GM21825 (cell line): ENCODE data around the gene E2F1.
"Not testable (repeated sequence)": the region's sequence is repeated elsewhere in the genome, so short reads cannot be mapped to it uniquely, and the experiment has no call there.

Experiments
- ATAC-seq: cut with Tn5 transposase; IDR thresholded peaks from one replicate; pipeline ENCODE4 v1.9.1; 2021; ENCODE audit warnings: mild to moderate bottlenecking, moderate library complexity; ENCODE audit not compliant: unreplicated experiment

E2F1 gene

DNA sequence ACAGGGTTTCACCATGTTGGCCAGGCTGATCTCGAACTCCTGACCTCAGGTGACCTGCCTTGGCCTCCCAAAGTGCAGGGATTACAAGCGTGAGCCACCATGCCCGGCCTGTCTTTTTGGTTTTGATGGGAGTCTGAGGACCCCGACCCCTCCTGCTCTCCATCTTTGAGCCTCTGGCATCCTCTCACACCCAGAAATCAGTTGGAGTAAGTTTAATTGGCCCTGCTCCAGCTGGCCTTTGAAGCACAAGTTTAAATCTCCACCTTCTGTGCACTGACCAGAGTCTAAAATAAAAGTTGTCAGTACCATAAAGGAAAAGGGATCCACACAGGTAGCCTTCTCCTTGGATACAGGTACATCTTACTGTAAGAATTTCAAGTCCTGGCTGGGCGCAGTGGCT lies 40.0 kb downstream of the E2F1 start:
- ATAC-seq, result no peak

DNA sequence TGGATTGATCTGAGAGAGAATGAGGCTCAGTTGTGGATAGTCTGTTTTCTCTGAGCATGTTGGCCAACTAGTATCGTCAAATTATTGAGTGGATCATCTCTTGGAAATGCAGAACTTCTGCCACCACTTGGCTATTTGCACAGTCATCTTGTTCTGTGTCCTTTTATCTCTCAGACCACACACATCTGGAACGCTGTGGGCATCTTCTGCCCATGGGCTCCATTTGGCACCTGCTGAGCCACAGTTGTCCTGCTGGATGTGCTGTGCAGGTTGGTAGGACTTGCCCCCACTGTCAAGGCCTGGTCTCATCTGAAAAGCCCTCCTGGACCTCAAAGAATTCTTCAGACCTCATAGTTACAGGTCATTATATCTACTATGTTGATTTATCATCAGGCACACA lies 40.8 kb downstream of the E2F1 start:
- no peak for ATAC-seq

DNA sequence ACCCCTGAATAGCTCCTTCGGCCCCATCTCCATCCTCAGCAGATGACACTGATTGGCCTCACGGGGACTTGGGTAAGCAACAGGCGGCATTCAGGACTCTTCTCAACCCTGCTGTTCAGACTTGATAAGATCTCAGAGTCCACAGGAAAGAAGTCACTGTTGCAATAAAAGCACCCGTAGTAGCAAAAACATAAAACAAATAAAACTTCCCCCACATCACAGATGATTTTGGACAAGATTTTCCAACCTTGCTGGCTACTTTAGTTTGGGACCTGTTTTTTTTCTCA lies 41.2 kb downstream of the E2F1 start:
- no peak for ATAC-seq

DNA sequence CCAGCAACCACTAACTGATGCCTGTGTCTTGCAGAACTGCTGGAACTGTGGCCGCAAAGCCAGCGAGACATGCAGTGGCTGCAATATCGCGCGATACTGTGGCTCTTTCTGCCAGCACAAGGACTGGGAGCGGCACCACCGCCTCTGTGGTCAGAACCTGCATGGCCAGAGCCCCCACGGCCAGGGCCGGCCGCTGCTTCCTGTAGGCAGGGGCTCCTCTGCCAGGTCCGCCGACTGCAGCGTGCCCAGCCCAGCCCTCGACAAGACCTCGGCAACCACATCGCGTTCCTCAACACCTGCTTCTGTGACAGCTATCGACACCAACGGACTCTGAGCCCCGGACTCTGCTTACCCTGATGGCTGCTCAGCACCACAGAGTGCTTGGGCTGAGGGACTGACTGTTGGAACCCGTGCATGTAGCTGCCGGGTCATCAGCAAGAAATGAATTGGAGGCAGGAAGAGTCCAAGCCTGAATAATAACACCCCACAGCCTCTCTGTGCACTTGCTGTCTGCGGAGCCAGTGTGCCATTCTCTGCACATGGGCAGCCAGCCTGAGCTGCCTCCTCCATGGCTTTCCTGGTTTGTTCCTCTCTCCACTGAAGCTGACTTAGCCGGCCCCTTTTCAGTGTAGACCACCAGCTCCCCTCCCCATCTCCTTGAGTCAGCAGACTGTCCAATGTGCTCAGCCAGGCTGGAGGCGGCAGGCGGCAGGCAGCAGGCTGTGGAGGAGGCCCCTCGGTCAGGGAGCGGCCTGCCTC lies 41.7 kb downstream of the E2F1 start:
- no peak for ATAC-seq

DNA sequence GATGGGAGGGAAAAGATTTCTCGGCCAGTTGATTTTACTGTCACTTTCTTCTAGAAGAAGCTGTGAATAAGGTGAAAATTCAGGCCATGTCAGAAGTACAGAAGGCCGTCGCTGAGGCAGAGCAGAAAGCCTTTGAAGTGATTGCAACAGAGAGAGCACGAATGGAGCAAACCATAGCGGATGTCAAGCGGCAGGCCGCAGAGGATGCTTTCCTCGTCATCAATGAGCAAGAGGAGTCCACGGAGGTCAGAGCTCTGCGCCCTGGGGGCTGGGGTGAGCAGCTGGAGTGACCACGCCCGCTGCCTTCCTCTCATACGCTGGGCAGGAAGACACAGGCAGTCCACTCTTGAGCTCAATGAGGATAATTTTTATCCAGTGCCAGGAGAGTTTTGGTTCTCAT lies 45.9 kb downstream of the E2F1 start:
- no peak for ATAC-seq

DNA sequence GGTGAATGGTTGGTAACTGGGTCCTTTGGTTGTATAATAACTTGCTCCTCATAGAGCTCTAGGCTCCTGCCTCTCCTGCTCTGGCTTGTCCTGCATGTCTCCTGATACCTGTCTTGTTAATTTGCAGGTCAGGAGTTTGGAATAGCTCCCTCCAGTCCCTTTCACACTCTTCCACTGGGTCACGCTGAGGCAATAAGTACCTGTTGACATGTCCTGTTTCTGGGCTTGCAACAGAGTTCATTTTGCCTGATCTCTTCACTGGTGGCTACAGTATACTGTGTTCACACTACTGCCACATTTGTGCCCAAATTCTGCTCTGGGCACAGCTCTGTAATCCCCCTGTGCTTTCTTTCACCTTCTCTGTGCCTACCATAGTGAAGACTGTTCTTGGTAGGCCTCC lies 49.4 kb downstream of the E2F1 start:
- no peak for ATAC-seq

DNA sequence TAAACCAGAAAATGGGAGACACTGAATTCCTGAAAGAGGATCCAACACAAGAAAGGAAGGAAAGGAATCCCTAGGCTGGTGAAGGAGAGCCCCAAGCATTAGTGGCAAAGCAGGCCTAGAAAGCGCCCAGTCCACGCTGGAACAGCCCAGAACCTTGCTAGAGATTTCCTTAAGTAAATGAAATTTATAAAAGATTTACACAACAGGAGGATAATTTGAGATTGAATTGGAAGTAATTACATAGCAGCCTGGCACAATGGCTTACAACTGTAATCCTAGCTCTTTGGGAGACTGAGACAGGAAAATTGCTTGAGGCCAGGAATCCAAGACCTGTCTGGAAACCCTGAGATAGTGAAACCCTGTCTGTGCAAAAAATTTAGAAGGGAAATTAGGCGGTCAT lies 50.8 kb downstream of the E2F1 start:
- no peak for ATAC-seq

DNA sequence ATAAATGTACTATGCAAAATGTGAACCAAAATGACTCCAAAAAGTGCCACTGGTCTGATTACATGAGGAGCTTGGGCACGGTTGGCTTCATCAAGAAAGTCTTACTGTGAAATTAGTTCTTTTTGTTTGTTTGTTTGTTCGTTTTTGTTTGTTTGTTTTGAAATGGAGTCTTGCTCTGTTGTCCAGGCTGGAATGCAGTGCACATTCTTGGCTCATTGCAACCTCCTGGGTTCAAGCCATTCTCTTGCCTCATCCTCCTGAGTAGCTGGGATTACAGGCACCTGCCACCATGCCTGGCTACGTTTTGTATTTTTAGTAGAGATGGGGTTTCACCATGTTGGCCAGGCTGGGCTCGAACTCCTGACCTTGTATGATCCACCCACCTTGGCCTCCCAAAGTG lies 54.3 kb downstream of the E2F1 start:
- ATAC-seq, result not testable (repeated sequence)

DNA sequence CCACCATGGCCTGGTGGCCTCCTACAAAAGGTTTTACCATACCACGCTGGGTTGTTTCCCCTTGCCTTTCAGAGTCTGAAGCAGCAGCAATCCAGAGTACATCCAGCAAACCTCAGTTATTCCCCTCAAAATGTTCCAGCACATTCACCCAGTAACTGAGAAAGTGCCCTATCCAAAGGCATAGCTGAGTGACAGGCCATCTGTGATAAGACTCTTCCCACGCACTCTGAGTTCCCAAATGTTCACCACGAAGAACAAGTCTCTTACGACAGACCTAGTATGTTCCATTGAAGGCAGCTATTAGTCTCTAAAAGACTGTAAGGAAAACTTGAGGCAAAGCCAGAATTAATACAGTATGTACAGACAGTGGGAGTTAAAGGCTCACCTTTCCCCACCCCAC lies 55.7 kb downstream of the E2F1 start:
- ATAC-seq, result no peak

DNA sequence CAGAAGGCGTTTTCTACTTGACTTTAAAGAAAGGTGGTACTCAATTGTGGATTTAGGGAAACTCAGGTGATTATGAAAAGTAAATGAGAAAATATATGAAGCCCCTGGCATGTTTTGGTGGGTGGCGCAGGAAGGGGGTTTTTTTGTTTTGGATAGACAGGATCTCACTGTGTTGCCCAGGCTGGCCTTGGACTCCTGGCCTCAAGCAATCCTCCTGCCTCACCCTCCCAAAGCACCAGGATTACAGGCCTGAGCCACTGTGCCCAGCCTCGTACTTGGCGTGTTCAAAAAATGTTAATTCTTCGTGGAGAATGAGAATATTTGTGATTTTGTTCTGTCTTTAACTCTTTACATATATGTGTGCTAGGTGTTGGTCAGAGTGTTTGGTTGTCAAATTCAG lies 56.2 kb downstream of the E2F1 start:
- ATAC-seq, result no peak

DNA sequence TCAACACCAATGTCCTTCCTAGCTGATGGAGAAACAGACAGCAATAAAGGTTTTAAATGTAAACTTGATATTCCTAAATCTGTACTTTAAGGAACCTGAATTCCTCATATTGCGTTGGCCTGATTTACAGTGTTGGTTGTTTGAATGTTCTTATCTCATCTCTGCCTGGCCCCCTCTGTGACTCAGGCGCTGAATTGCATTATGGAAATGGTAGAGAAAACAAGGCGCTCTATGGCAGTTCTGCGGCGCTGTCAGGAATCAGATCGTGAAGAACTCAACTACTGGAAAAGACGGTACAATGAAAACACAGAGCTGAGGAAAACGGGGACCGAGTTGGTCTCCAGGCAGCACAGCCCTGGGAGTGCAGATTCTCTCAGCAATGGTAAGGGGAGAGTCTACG lies 56.7 kb downstream of the E2F1 start:
- ATAC-seq, result no peak

DNA sequence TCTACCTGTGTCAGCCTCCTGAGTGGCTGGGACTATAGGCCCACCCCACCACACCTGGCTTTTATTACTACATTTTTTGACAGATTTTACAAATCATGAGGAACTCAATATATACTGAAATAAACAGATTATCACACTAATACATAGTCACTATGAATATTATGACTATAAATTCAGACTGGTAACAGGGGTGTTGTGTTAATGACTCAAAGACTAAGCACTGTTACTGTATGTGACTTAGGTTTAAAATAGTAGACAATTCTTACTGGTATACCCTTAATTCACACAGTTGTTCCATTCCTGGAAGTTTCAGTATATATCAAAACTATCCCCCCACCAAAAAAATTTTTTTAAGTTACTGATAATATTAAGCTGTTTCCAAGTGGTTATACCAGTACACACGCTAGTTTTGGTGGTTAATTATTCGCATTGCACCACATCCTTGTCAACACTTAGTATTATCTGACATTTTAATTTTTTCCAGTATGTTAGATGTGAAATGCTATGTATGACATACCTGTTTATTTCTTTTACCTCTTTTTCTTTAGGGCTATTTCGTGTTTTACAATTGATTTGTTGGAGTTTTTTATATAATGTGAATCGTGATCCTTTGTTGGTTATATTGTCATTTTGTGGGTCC lies 58.5 kb downstream of the E2F1 start:
- no peak for ATAC-seq

DNA sequence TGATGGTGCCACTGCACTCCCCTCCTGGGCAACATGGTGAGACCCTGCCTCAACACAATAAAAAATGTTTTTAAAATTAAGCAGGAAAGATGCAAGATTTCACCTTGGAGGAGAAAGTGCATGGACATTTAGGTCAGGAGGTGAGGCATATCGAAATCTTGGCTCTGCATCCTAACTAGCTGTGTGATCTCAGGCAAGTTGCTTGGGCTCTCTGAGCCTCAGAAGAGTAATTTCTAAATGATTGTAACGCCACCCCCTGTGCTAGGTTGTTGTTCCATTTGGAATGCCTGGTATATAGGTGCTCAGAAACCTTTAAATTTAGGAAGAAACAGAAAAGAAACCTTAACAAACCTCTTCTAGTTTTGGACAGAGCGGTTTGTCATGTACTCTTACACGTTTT lies 60.0 kb downstream of the E2F1 start:
- ATAC-seq, result no peak
